GM12878 (cell line): ENCODE data around the gene ADAM10. TPM values are rescaled to one million over a fixed set of nuclear protein-coding genes. Genes with fewer than 3 reads are reported as not detected.

Experiments used
- ATAC-seq: fragments of 200-7000 bp; cut with Tn5 transposase; 3 replicates; pipeline ENCODE4 v1.9.1; 2020; ENCODE audit warnings: mild to moderate bottlenecking, moderate library complexity
- BruUV-seq: library from RNA; stranded (reverse); fragments of 400-500 nt; replicated peaks from 2 replicates; lab custom pipeline; 2021; lab: Mats Ljungman, UMichigan
- CTCF ChIA-PET: fragments of 300-600 bp; sonication (Branson Sonifier 250); formaldehyde crosslinking; extraction: SDS; loops from one replicate; lab custom pipeline; 2021; ENCODE audit warnings: inconsistent platforms; lab: Yijun Ruan, JAX
- POLR2A ChIA-PET: fragments of 350-600 bp; formaldehyde crosslinking; extraction: SDS; loops from one replicate; lab custom pipeline; 2021; ENCODE audit warnings: inconsistent platforms; lab: Charles Lee
- RAD21 ChIA-PET: fragments of 300-600 bp; sonication (Branson Sonifier 250); formaldehyde crosslinking; loops from one replicate; lab custom pipeline; 2023; ENCODE audit warnings: antibody characterized with exemption; ENCODE audit not compliant: unreplicated experiment; lab: Charles Lee
- SMC1A ChIA-PET: fragments of 300-600 bp; sonication (Branson Sonifier 250); formaldehyde crosslinking; loops from one replicate; lab custom pipeline; 2023; ENCODE audit not compliant: unreplicated experiment, uncharacterized antibody; lab: Charles Lee
- DNase-seq: peaks from one replicate; pipeline ENCODE4 v3.0.0-alpha.2; 2011; ENCODE audit warnings: low read depth, low spot score
- FAIRE-seq: peaks from 3 replicates; lab custom pipeline; 2011; peaks lifted over from hg19 to GRCh38; lab: Jason Lieb, UNC
- H2AFZ ChIP-seq: 2 replicates; pipeline ENCODE4 v1.6.0; 2011; ENCODE audit warnings: low read depth, low read length, control low read depth; ENCODE audit not compliant: control insufficient read depth
- H3K27ac ChIP-seq: 2 replicates; pipeline ENCODE4 v1.5.1; 2011; ENCODE audit warnings: control low read depth; ENCODE audit not compliant: control insufficient read depth, insufficient read depth
- H3K27me3 ChIP-seq, 2 experiments: replicated peaks in 1 of 2; 2 replicates each; pipeline versions ENCODE4 v1.6.0 to v1.6.1; 2011; ENCODE audit warnings: low read length in 1 of 2; ENCODE audit not compliant: control insufficient read depth in 2 of 2, insufficient read depth in 2 of 2
- H3K36me3 ChIP-seq, 2 experiments: 2 replicates each; pipeline ENCODE4 v1.5.1; 2011; ENCODE audit warnings: low read length in 1 of 2; ENCODE audit not compliant: control insufficient read depth in 2 of 2, insufficient read depth in 2 of 2
- H3K4me1 ChIP-seq: 2 replicates; pipeline ENCODE4 v1.6.1; 2011; ENCODE audit warnings: mild to moderate bottlenecking, low read length, moderate library complexity, mixed read lengths; ENCODE audit not compliant: control insufficient read depth, insufficient read depth
- H3K4me2 ChIP-seq: 2 replicates; pipeline ENCODE4 v1.6.0; 2011; ENCODE audit warnings: control low read depth; ENCODE audit not compliant: control insufficient read depth, insufficient read depth
- H3K4me3 ChIP-seq: fragments of 200-600 bp; sonication (generic); 2 replicates; pipeline ENCODE4 v1.5.1; 2016
- H3K79me2 ChIP-seq: 2 replicates; pipeline ENCODE4 v1.6.0; 2011; ENCODE audit warnings: low read length; ENCODE audit not compliant: control insufficient read depth, insufficient read depth
- H3K9ac ChIP-seq: 2 replicates; pipeline ENCODE4 v1.8.0; 2011; ENCODE audit warnings: low read length, control low read depth, mixed read lengths; ENCODE audit not compliant: control insufficient read depth, insufficient read depth
- H3K9me3 ChIP-seq: replicated peaks from 3 replicates; pipeline ENCODE4 v1.5.1; 2011; ENCODE audit warnings: mild to moderate bottlenecking, low read length; ENCODE audit not compliant: control insufficient read depth, insufficient read depth
- H4K20me1 ChIP-seq: 2 replicates; pipeline ENCODE4 v1.6.0; 2011; ENCODE audit not compliant: control insufficient read depth, insufficient read depth
- CHD2 ChIP-seq: IDR thresholded peaks from 2 replicates; pipeline ENCODE4 v1.6.1; 2011; ENCODE audit warnings: low read depth, low read length, improper control_type of control experiment, borderline replicate concordance
- EP300 ChIP-seq, 2 experiments: fragments of 150-350 bp in 1 of 2; IDR thresholded peaks; 2 replicates each; pipeline ENCODE4 v1.6.1; 2011 to 2012; ENCODE audit warnings: low read depth in 2 of 2, low read length in 2 of 2, borderline replicate concordance in 1 of 2, improper control_type of control experiment in 1 of 2, inconsistent platforms in 1 of 2; ENCODE audit not compliant: control insufficient read depth in 1 of 2
- HCFC1 ChIP-seq: fragments of 150-350 bp; IDR thresholded peaks from 2 replicates; pipeline ENCODE4 v1.6.1; 2014; ENCODE audit warnings: low read length
- IKZF2 ChIP-seq, 2 experiments: fragments of 450-650 bp; IDR thresholded peaks; 2 replicates each; pipeline ENCODE4 v1.6.1; 2017; ENCODE audit warnings: mild to moderate bottlenecking in 2 of 2, moderate library complexity in 2 of 2
- POU2F2 ChIP-seq: IDR thresholded peaks from 3 replicates; pipeline ENCODE4 v1.6.1; 2011; ENCODE audit warnings: low read depth, mild to moderate bottlenecking, low read length, borderline replicate concordance
- RBBP5 ChIP-seq: fragments of 200-600 bp; sonication (generic); conservative IDR thresholded peaks from 2 replicates; pipeline ENCODE4 v1.6.1; 2016
- STAT1 ChIP-seq: fragments of 450-650 bp; conservative IDR thresholded peaks from 2 replicates; pipeline ENCODE4 v1.6.1; 2014; ENCODE audit warnings: antibody characterized with exemption, mild to moderate bottlenecking
- TAF1 ChIP-seq: IDR thresholded peaks from 2 replicates; pipeline ENCODE4 v1.6.1; 2011; ENCODE audit warnings: mild to moderate bottlenecking, low read depth, low read length, borderline replicate concordance
- TCF7 ChIP-seq: IDR thresholded peaks from 2 replicates; pipeline ENCODE4 v1.6.1; 2014; ENCODE audit warnings: antibody characterized with exemption, borderline replicate concordance
- WGBS: methylation state at CpG from one replicate; pipeline ENCODE4 v1.1.6; 2016; ENCODE audit warnings: low lambda C conversion rate; ENCODE audit not compliant: insufficient replicate concordance, insufficient coverage; ENCODE audit errors: missing lambda C conversion rate; 5-methylcytosine and 5-hydroxymethylcytosine counted together
- in situ Hi-C: fragments of 300-500 bp; cut with MboI; formaldehyde crosslinking; loops from 9 replicates; pipeline ENCODE4 v1.14.3; 2018; ENCODE audit warnings: mixed read lengths
- intact Hi-C: fragments of 100-400 bp; cut with micrococcal nuclease; formaldehyde crosslinking; loops from one replicate; pipeline ENCODE4 v1.14.2; 2022; ENCODE audit not compliant: unreplicated experiment
- polyA plus RNA-seq, 11 experiments: library from polyadenylated mRNA; depleted of rRNA in 4 of 11; unstranded in 6 of 11; stranded (reverse) in 5 of 11; fragments of >200 nt; fragmentation: Nextera tagmentation in 4 of 11; fragmentation: Illumina TruSeq in 1 of 11; extraction: Ambion mirVana in 4 of 11; extraction: Trizol in 1 of 11; gene quantifications; 1 replicate in 1 of 11; 2 replicates in 10 of 11; pipeline versions ENCODE4 v1.2.1 to v1.2.3, GENCODE V29; 2011 to 2016; ENCODE audit warnings: inconsistent platforms in 2 of 11, missing spikeins in 2 of 11, low read depth in 1 of 11
- total RNA-seq, 4 experiments: library from RNA; depleted of rRNA in 3 of 4; stranded (reverse); fragments of >200 nt in 3 of 4; fragmentation: Illumina TruSeq in 1 of 4; extraction: Trizol in 1 of 4; gene quantifications; 2 replicates each; pipeline versions ENCODE4 v1.2.1 to v1.2.3, GENCODE V29; 2013 to 2021
- TF ChIP-seq, protein P1 (sequence below): IDR thresholded peaks from 2 replicates; pipeline ENCODE4 v1.6.1; 2011; ENCODE audit warnings: mild to moderate bottlenecking, low read depth, low read length, moderate library complexity; ENCODE audit not compliant: insufficient replicate concordance
- TF ChIP-seq, protein P2 (sequence below): IDR thresholded peaks from 2 replicates; pipeline ENCODE4 v1.6.1; 2012; ENCODE audit warnings: mild to moderate bottlenecking, low read depth, low read length
- TF ChIP-seq, protein P3 (sequence below): fragments of 450-650 bp; IDR thresholded peaks from 2 replicates; pipeline ENCODE4 v1.6.1; 2016; ENCODE audit warnings: mild to moderate bottlenecking
- TF ChIP-seq, protein P4 (sequence below): fragments of 150-350 bp; IDR thresholded peaks from 2 replicates; pipeline ENCODE4 v1.6.1; 2014; ENCODE audit warnings: mild to moderate bottlenecking, low read depth, low read length
- TF ChIP-seq, protein P5 (sequence below): IDR thresholded peaks from 2 replicates; pipeline ENCODE4 v1.6.1; 2012; ENCODE audit warnings: low read depth, low read length, improper control_type of control experiment

Gene ADAM10
- total and polyA plus RNA-seq, 10 of the 15 experiments (the other 5 are each of a cell fraction or from before 2014, with no cell fraction given), result 10.0 to 88.9 (median 51.7) TPM

DNA sequence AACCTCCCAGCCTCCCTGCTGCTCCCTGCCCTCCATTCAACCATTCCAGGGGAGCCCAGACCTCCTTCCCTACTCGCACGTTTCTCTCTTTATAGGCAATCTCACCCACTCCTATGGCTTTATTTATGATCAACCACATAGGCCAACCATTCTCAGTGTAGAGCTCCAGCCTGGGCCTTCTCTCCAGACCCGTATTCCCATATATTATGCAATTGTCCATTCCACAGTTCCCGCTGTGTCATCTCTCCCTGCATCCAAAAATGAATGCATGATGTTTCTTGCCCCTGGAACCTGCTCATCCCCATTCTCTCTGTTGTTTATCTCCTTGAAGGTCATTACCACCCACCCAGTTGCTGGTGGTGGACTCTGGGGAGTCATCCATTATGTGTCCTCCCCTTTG, 177.0 kb downstream of the ADAM10 start (continued):
- TF ChIP-seq, protein P1, sequence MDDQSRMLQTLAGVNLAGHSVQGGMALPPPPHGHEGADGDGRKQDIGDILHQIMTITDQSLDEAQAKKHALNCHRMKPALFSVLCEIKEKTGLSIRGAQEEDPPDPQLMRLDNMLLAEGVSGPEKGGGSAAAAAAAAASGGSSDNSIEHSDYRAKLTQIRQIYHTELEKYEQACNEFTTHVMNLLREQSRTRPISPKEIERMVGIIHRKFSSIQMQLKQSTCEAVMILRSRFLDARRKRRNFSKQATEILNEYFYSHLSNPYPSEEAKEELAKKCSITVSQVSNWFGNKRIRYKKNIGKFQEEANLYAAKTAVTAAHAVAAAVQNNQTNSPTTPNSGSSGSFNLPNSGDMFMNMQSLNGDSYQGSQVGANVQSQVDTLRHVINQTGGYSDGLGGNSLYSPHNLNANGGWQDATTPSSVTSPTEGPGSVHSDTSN, result no peak
- TF ChIP-seq STAT1 (no peak), POU2F2 (no peak)
- TF ChIP-seq, all 136 proteins: peak for 0

DNA sequence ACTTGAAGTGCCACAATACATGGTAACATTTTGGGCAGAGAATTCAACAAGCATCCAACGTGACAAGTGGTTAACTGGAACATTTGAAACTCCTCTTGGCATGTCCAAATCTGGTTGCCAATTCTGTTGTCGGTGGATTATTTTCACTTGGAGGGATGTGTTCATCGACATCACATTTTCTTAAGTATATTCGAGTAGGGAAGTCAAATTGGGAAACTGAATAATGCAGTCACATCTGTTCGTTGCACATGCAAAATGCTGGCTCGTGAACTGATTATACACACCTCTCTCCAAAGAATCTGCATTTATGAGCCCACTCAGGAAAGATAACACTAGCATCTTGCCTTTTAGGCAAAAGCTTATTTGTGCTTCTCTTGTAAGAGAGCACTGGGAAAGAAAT, 178.0 kb downstream of the ADAM10 start:
- ChIA-PET CTCF (no interaction called here), POLR2A (no interaction called here), RAD21 (no interaction called here), SMC1A (no interaction called here)
- in situ Hi-C loops (no loop called here), intact Hi-C loops (no loop called here)
- WGBS, result 47% methylated on average over 6 of the region's 6 CpGs
- no peaks in the 10 kb centered on the region for H3K36me3 ChIP-seq
- ATAC-seq (no peak), FAIRE-seq (no peak), DNase-seq (no peak)
- H4K20me1 ChIP-seq, result no peaks in the 10 kb centered on the region
- H3K9me3 ChIP-seq, result no peaks in the 10 kb centered on the region; the same call in 2 of the 3 replicates
- H3K4me2 ChIP-seq, result no peak overlapping the region
- peaks cover 3% of the 10 kb centered on the region for H3K4me1 ChIP-seq
- no peak overlapping the region for H3K27ac ChIP-seq
- H3K4me3 ChIP-seq, result no peak overlapping the region
- no peaks in the 10 kb centered on the region for H3K27me3 ChIP-seq
- BruUV-seq, result no TSS peak
- H3K9ac ChIP-seq, result no peak overlapping the region
- H2AFZ ChIP-seq, result no peak overlapping the region
- H3K79me2 ChIP-seq, result no peaks in the 10 kb centered on the region
- TF ChIP-seq EP300 (IDR thresholded peaks at IDR 0.05; ENCODE audit: borderline replicate concordance in 1 of 2, control insufficient read depth in 1 of 2, low read depth in 2 of 2, low read length in 2 of 2), result no peak
- no peak for TF ChIP-seq CHD2
- TF ChIP-seq, protein P2, sequence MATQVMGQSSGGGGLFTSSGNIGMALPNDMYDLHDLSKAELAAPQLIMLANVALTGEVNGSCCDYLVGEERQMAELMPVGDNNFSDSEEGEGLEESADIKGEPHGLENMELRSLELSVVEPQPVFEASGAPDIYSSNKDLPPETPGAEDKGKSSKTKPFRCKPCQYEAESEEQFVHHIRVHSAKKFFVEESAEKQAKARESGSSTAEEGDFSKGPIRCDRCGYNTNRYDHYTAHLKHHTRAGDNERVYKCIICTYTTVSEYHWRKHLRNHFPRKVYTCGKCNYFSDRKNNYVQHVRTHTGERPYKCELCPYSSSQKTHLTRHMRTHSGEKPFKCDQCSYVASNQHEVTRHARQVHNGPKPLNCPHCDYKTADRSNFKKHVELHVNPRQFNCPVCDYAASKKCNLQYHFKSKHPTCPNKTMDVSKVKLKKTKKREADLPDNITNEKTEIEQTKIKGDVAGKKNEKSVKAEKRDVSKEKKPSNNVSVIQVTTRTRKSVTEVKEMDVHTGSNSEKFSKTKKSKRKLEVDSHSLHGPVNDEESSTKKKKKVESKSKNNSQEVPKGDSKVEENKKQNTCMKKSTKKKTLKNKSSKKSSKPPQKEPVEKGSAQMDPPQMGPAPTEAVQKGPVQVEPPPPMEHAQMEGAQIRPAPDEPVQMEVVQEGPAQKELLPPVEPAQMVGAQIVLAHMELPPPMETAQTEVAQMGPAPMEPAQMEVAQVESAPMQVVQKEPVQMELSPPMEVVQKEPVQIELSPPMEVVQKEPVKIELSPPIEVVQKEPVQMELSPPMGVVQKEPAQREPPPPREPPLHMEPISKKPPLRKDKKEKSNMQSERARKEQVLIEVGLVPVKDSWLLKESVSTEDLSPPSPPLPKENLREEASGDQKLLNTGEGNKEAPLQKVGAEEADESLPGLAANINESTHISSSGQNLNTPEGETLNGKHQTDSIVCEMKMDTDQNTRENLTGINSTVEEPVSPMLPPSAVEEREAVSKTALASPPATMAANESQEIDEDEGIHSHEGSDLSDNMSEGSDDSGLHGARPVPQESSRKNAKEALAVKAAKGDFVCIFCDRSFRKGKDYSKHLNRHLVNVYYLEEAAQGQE, result no peak
- no peak for TF ChIP-seq HCFC1
- no peak for TF ChIP-seq RBBP5
- TF ChIP-seq, protein P3, sequence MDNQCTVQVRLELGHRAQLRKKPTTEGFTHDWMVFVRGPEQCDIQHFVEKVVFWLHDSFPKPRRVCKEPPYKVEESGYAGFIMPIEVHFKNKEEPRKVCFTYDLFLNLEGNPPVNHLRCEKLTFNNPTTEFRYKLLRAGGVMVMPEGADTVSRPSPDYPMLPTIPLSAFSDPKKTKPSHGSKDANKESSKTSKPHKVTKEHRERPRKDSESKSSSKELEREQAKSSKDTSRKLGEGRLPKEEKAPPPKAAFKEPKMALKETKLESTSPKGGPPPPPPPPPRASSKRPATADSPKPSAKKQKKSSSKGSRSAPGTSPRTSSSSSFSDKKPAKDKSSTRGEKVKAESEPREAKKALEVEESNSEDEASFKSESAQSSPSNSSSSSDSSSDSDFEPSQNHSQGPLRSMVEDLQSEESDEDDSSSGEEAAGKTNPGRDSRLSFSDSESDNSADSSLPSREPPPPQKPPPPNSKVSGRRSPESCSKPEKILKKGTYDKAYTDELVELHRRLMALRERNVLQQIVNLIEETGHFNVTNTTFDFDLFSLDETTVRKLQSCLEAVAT, result no peak
- no peak for TF ChIP-seq IKZF2 (IDR thresholded peaks at IDR 0.05)
- TF ChIP-seq TCF7, result no peak
- no peak for TF ChIP-seq TAF1
- TF ChIP-seq, protein P4, sequence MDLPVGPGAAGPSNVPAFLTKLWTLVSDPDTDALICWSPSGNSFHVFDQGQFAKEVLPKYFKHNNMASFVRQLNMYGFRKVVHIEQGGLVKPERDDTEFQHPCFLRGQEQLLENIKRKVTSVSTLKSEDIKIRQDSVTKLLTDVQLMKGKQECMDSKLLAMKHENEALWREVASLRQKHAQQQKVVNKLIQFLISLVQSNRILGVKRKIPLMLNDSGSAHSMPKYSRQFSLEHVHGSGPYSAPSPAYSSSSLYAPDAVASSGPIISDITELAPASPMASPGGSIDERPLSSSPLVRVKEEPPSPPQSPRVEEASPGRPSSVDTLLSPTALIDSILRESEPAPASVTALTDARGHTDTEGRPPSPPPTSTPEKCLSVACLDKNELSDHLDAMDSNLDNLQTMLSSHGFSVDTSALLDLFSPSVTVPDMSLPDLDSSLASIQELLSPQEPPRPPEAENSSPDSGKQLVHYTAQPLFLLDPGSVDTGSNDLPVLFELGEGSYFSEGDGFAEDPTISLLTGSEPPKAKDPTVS, result no peak
- TF ChIP-seq, protein P5, sequence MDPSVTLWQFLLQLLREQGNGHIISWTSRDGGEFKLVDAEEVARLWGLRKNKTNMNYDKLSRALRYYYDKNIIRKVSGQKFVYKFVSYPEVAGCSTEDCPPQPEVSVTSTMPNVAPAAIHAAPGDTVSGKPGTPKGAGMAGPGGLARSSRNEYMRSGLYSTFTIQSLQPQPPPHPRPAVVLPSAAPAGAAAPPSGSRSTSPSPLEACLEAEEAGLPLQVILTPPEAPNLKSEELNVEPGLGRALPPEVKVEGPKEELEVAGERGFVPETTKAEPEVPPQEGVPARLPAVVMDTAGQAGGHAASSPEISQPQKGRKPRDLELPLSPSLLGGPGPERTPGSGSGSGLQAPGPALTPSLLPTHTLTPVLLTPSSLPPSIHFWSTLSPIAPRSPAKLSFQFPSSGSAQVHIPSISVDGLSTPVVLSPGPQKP, result no peak
